ENCODE results near the gene HS1BP3.

Gene HS1BP3

GRCh38 chr2:20662308-20662937 is 11.5 kb upstream of the HS1BP3 start:
- DNase-seq = no peak

DNA sequence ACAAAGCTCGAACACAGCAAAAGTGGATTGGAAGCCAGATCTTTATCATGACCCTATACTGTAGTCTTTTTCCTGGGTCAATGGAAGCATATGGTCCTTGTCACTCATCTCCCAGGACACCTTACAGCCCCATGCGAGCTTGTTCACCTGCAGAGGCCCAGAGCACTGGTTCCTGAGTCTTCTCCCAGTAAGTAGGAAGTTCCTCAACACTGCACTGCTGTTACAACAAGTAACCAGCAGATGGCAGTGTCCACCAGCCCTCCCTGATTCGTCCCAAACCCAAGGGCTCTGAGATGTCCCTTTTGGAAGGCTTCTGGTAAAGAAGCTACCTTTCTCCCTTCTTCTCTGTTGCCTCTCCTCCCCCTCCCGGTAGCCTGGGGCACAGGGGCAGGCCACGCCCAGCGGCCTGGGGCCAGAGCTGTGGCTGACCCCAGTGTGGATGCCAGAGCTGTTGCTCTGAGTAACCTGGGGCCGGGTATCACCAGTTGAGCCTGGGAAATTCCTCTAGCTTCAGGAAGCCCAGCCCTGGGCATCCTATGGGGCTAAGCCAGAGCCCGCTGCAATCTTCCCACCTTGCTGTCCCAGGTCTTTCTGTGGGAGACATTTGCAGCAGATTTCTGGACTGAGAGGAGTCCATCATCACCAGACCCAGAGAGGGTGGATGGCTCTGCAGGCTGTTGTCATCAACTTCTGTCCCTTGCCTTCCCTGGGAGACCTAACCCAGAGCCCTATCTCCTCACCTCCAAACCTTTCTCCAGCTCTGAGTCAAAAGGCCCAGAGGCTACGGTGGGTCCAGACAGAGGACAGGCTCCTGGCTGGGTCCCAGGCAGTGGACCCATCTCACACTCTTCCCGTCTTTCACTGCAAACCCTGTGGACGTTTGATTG is 10.8 kb upstream of the HS1BP3 start:
- peak; percentile 20 for DNase-seq

GRCh38 chr2:20660506-20661420 is 9.9 kb upstream of the HS1BP3 start:
- no peak for DNase-seq

DNA sequence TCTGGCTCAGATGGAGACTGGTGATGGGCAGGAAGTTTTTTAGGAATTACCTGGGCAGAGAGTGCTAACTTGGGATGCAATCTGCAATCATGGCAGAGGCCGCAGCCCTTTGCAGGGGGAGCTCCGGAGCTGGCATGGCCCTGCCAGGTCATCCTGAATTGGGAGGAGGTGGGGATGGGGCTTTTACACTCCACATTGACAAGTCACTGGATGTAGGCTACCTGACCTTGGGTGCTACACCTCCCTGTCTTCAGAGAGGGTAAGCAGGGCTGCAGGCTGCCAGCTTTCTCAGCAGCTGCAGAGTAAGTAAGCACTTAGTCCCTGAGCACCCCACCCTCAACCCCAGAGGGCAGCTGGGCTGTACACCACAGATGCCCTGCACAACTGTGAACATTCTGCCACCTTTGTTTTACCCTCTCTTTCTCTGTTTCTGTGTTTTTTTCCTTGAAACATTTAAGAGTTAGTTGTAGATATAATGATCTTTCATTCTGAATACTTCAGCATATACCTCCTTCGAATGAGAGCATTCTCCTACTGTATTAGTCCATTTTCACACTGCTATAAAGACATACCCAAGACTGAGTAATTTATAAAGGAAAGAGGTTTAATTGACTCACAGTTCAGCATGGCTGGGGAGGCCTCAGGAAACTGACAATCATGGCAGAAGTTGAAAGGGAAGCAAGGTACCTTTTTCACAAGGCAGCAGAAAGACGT is 6.8 kb upstream of the HS1BP3 start:
- DNase-seq = no peak

- no peak for DNase-seq
Observed at GRCh38 chr2:20656561-20656960, 5.7 kb upstream of the HS1BP3 start.

GRCh38 chr2:20654535-20654813 is 3.6 kb upstream of the HS1BP3 start:
- DNase-seq = no peak

DNA sequence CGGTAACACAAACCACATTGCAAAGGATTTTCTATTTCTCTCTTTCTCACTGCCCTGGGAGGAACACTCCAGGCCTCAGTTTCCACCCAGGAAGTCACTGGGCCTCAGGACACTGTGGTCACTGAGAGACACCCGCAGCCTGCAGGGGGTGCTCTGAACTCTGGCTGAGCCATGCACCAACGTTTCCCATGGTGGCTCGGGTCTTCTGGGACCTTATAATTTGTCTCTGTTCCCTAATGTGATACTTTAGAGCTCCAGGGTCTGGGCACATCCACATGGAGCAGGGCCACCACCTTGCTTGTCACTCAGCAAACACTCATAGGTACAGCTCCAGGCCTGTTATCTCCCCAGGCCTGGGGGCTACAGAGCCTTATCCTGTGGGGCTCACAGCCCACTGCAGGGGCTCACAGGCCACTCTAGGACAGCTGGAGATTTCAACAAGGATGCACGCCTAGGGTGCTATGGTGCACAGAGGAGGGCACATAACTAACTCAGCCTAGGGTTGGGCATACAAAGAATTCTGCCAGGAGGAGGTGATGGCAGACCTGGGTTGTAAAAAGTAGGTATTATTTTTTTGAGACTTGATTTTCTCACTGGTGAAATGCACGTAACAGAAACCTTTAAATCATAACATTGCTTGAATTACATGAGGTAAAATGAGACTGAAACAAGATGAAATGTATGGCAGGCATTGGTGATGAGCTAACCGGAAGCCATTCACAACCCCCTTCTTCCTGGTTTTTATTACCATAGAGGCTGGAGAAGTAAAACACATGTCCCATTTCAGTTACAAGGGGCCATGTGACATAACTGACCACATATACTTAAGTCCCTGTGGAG is 3.0 kb upstream of the HS1BP3 start:
- DNase-seq = no peak

DNA sequence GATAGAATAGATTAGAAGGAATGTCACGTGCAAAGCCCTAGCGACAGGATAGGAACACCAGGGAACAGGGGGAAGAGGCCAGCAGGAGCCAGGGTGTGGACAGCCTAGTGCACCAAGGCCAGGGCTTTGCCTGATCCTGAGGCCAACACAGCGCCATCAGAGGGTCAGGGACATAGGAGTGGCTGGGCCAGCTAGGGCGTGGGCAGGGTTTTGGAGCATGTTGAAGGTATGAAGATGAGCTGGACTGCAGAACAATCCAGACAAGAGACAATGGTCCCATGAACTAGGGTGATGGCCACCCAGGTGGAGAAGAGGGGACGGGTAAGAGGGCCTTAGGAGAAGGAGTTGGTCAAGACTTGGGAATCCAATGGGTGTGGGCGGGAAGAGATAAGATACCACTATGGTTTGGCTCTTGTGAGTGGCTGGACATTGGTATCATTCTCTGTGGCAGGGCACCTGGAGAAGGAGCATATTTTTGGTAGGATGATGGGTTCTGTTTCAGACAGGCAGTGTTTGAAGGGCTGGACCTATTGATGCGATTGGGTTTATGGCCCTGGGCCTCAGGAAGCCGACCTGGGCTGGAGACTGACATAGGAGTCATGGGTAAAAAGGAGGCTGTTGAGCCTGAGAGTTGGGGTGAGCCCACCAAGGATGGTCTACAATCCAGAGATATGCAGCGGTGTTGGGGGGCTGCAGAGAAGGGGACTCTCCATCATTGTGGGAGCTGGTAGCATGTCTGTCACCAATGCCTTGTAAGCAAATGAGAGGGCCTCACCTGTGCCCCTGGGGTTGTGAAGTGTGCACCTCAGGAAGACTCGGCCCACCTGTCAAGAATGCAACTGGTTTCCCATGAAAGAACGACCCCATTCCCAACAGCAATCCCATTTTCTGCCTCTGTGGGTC is 2.0 kb upstream of the HS1BP3 start:
- no peak for DNase-seq

DNA sequence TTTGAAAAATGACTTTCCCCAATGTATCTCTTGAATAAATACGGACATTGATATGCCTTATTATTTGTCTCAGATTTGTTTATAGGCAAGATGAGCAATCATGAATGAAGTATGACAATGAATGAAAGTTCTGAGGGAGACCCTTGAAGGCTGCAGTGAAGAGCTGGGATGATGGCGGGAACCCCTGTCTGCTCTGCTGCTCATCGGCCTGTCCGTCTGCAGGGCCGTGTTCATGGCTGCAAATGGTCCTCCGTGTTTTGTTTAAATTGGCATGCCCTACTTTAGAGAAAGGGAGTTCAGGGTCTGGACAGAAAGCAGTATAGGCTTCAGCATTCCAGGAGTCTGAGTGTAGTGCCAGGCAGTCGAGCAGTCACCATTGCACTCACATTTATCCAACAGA is 1.2 kb upstream of the HS1BP3 start:
- DNase-seq = no peak

- DNase-seq = no peak
Observed at GRCh38 chr2:20651731-20652099, 817 bp upstream of the HS1BP3 start.

GRCh38 chr2:20650393-20650876 is 463 bp downstream of the HS1BP3 start:
- peak; percentile 34 for DNase-seq

GRCh38 chr2:20649976-20650375 is 922 bp downstream of the HS1BP3 start:
- no peak for DNase-seq

DNA sequence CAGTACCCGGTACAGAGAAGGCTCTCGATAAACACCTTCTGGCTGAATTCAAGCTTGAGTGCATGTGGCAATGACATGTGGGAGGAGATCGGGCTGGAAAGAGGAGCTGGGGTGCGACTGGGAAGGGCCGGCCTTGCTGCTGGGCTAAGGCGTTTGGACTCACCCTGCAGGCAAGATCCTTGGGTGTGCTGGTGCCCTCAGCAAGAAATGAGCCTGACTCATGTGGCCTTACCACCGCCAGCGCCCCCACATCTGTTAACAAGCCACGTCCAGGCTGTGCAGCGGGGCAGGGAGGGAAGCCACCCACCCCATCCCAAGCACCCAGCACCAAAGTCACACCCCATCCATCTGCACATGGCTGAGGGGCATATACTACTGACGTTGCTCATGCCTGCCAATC is 1.3 kb downstream of the HS1BP3 start:
- no peak for DNase-seq

DNA sequence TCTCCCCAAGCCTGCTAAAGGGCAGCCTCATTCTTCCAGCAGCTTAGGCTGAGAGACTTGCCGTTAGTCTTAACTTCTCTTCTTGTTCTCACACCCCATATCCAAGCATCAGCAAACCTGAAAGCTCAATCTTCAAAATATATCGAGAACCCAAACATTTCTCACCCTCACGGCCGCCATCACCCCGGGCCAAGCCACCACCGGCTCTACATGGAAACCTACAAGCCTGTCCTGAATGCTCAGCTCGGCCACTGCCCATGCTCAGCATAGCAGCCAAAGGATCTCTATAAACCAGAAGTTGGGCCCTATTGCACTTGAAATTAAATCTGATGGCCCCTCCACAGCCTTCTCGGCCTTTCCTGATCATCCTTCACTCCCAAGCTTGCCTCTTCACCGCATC is 2.1 kb downstream of the HS1BP3 start:
- DNase-seq = no peak

- DNase-seq = no peak
Observed at GRCh38 chr2:20648206-20648605, 2.7 kb downstream of the HS1BP3 start.

- DNase-seq = no peak
Observed at GRCh38 chr2:20647738-20648137, 3.2 kb downstream of the HS1BP3 start.

GRCh38 chr2:20647211-20647610 is 3.7 kb downstream of the HS1BP3 start:
- no peak for DNase-seq

- DNase-seq = no peak
Observed at GRCh38 chr2:20646446-20646845, 4.5 kb downstream of the HS1BP3 start.

DNA sequence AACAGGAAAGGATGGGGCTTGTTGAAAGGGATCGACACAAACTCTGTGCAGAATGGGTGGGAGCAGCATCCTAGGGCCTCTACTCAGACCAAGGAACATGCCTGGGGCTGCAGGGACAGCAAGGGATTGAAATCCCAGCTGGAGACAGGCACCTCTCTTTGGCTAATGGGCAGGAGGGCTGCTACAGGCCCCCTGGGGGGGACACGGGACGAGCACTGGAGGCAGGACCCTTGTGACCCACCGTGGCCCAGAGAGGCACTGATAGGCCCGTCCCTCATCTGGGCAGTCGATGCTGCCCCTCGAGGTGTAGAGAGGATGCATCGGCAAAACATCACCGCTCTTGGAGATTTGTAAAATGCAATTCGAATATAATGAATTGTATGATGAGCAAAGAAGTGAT is 5.1 kb downstream of the HS1BP3 start:
- DNase-seq = no peak

DNA sequence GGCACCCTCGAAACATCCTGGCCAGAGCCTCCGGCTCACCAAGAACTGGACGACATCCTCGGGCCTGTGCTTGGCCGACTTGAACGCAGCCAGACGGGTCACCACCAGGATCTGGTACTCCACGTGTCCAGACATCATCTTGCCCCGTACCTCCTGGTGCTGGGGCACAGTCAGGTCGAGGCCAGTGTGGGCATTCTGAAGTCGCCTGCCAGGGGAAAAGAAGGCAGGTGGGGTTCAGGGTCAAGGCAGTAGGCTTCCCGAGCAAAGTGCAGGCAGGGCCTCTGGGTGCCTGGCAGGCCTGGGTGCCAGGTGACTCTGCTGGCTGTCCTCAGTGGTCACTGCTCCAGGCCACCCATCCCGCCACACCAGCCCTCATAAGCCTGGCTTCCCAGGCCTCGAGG is 5.6 kb downstream of the HS1BP3 start:
- DNase-seq = no peak

- no peak for DNase-seq
Observed at GRCh38 chr2:20643826-20644225, 7.1 kb downstream of the HS1BP3 start.
